ENCODE data around the gene AHR.
"Not testable (repeated sequence)": the region's sequence is repeated elsewhere in the genome, so short reads cannot be mapped to it uniquely, and the experiment has no call there.

Gene AHR

DNA sequence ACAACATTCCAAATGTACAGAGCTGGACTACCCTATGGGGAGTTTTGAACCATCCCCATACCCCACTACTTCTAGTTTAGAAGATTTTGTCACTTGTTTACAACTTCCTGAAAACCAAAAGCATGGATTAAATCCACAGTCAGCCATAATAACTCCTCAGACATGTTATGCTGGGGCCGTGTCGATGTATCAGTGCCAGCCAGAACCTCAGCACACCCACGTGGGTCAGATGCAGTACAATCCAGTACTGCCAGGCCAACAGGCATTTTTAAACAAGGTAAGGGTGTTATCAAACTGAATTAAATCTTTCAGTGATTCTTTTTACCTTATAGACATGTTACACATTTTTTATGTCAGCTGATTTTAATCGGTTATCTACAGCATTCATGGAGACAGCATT lies 41.5 kb downstream of the AHR start:
- DNase-seq (ENCODE audit: low spot score): no peak

DNA sequence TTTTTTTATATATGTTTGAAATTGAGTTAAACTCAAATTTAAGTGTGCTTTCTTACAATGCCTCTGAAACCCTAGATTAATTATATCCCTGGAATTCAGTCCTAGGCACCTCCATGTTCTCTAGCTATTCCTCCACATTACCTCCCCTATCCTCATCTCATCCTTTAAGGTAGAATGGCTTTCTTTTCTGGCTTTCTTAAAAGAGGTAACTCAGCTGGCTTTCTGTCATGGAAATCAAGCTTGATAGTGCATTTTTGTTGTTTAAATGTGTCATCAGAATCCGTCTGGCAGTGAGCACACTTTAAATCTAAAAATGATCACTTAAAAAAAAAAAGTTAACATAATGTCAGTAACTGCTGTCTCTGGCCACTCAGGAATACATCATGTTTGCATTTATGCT lies 42.2 kb downstream of the AHR start:
- no peak for DNase-seq (ENCODE audit: low spot score)

DNA sequence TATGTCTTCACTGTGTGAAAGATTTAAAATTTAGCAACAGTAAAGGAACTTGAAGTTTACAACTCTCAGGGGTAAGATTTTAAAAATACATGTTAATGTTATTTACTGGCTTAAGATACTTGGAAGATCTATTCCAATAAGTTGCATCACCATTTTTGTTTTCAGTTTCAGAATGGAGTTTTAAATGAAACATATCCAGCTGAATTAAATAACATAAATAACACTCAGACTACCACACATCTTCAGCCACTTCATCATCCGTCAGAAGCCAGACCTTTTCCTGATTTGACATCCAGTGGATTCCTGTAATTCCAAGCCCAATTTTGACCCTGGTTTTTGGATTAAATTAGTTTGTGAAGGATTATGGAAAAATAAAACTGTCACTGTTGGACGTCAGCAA lies 44.3 kb downstream of the AHR start:
- no peak for DNase-seq (ENCODE audit: low spot score)

DNA sequence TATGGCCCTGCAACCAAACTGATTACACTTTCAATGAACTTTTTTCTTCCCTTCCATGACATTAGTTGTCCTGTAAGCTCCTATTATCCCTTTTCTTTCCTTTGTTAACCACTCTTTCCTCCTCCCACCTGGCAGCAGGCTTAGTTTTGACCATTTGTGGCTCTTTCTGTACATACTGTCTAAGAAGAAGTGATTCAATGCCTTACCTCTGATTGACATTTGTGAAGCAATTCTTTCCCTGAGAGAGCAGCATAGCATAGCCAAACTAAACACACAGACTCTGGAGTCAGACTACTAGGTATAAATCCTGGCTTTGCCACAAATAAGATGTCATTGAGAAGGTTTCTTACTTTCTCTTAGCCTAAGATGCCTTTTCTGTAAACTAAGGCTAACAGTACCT lies 48.9 kb downstream of the AHR start:
- no peak for DNase-seq (ENCODE audit: low spot score)

DNA sequence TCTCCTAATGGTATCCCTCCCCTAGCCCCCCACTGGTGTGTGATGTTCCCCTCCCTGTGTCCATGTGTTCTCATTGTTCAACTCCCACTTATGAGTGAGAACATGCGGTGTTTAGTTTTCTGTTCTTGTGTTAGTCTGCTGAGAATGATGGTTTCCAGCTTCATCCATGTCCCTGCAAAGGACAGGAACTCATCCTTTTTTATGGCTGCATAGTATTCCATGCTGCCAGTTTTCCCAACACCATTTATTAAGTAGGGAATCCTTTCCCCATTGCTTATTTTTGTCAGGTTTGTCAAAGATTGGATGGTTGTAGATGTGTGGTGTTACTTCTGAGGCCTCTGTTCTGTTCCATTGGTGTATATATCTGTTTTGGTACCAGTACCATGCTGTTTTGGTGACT lies 50.5 kb downstream of the AHR start:
- not testable (repeated sequence) for DNase-seq (ENCODE audit: low spot score)

DNA sequence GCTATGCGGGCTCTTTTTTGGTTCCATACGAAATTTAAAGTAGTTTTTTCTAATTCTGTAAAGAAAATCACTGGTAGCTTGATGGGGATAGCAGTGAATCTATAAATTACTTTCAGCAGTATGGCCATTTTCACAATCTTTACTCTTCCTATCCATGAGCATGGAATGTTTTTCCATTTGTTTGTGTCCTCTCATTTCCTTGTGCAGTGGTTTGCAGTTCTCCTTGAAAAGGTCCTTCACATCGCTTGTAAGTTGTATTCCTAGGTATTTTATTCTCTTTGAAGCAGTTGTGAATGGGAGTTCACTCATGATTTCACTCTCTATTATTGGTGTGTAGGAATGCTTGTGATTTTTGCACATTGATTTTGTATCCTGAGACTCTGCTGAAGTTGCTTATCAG lies 51.9 kb downstream of the AHR start:
- not testable (repeated sequence) for DNase-seq (ENCODE audit: low spot score)

DNA sequence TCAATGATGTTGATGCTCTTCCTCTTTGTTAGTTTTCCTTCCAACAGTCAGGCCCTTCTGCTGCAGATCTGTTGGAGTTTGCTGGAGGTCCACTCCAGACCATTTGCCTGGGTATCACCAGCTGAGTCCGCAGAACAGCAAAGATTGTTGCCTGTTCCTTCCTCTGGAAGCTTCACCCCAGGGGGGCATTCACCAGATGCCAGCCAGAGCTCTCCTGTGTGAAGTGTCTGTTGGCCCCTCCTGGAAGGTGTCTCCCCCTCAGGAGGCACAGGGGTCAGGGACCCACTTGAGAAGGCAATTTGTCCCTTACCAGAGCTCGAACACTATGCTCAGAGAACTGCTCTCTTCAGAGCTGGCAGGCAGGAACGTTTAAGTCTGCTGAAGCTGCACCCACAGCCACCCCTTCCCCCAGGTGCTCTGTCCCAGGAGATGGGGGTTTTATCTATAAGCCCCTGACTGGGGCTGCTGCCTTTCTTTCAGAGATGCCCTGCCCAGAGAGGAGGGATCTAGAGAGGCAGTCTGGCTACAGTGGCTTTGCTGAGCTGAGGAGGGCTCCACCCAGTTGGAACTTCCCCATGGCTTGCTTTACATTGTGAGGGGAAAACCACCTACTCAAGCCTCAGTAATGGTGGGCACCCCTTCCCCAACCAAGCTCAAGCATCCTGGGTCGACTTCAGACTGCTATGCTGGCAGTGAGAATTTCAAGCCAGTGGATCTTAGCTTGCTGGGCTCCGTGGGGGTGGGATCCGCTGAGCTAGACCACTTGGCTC lies 55.4 kb downstream of the AHR start:
- not testable (repeated sequence) for DNase-seq (ENCODE audit: low spot score)

DNA sequence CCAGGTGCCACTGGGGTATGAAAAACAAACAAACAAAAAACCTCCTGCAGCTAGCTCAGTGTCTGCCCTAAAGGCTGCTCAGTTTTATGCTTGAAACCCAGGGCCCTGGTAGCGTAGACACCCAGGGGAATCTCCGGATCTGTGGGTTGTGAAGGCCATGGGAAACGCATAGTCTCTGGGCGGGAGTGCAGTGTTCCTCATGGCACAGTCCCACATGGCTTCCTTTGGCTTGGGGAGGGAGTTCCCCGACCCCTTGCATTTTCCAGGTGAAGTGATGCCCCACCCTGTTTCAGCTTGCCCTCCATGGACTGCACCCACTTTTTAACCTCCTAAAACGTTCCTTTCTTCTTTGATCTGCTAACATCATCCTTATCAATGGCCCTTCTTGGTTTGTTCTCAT lies 56.0 kb downstream of the AHR start:
- no peak for DNase-seq (ENCODE audit: low spot score)

DNA sequence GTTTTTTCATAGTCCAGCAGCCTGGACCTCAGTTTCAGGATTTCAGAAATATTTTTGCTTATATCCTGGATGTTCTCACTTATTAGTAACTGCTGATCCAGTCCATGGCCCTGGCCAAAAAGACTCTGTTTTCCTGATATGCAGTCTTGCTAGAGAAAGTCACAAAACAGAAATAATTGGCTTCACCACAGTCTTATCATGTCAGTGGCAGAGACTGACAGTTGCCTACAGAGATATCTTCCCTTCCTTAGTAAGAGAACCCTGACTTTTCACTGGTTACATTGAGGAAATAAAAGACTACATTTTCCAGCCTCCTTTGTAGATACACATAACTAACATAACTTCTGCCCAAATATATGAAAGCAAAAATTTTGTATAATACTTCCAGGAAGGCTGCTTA lies 56.6 kb downstream of the AHR start:
- DNase-seq (ENCODE audit: low spot score): no peak

DNA sequence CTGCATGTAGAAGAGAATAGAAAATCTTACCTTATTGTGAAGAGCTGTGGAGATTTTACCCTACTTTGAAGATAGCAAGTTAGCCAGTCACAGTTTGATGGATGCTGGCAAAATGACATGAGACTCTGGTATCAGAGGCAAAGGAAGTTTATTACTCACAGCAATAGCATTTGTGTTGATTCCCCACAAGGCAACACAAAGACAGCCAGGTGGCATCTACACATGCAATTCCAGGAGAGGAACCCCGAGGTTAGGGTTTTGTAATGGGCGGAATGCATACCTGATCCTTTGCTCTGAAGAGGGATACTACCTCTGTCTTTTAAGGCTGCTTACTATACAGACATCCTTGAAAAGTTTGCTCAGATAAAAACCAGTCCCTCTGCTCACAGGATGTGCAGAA lies 59.5 kb downstream of the AHR start:
- no peak for DNase-seq (ENCODE audit: low spot score)

DNA sequence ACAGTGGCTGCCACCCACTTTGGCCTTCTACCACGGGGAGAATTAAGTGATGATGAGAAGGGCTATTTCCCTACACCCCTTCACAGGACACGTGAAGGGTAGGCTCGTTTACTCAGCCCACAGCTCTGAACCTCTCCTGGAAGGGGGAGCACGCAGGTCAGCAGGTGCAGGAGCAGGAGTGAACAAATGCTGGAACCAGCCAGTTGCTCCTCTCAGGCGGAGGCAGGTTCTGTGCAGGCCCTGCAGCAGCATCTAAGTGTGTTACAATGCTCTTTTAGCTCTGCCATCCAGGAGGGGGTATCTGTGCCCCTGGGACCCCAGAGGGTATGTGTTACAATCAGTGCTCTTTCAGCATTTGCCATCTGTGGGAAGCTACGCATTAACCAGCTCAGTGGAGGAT lies 61.2 kb downstream of the AHR start:
- DNase-seq (ENCODE audit: low spot score): no peak

DNA sequence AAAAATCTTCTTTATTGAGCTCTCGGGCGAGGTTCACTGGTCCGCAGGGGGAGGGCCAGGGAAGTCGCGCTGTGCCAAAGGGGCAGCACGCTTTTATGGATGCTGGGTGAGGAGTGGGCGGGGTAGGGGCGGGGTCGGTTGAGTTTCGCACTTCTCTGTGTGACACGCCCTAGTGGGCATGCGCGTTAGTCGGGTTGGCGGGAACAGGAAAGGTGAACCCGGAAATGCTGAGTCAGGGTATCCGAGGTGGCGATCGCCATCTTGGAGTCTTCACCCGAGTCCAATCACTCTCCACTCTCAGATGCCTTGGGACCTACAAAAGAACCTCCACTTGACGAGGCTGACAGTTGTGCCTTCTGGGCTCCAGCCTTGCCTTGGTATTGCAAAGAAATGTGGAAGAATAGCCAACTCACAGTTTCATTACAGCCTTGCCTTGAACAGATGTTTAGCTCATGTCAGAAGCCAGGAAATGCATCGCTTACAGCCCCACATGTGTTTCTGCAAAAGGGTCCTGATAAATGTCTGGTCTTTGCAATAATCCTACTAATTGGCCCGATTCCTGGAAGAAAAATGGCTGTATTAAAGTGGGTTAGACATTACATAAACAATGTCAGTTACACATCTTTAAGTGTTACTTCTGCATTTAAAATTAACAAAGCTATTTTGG lies 64.1 kb downstream of the AHR start:
- no peak for DNase-seq (ENCODE audit: low spot score)

DNA sequence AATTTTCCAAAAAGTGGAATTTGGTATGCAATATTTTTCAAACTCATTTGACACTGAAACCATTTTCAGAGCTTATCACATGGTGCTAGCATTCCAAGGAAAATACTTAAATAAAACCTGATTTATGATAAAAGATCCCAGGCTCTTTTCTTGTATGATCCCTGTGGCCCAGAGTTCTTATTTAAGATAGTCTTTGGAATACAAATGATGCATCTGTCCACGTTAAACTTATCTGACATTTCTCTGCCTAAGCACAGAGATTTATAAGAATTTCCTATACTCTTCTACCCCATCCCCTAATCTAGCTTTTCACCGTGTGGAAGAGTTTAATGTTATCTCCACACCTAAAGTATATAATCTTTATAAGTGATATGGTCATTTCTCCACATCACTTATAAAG lies 66.2 kb downstream of the AHR start:
- no peak for DNase-seq (ENCODE audit: low spot score)

DNA sequence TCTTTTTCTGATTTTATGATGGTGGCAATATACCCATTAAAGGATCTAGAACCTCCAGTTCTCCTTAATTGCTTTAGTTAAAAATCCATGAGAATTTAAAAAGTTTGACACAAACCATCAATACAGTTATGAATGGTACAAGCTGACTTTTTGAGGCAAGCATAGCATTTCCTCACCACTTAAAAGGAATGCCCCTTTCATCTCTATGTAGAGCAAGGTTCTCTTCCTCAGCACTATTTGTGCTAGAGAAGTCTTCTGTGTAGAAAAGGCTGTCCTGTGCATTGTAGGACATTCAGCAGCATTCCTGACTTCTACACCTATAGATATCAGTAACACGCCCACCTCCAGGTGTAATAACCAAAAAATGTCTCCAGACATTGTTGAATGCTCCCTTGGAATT lies 67.3 kb downstream of the AHR start:
- DNase-seq (ENCODE audit: low spot score): no peak

DNA sequence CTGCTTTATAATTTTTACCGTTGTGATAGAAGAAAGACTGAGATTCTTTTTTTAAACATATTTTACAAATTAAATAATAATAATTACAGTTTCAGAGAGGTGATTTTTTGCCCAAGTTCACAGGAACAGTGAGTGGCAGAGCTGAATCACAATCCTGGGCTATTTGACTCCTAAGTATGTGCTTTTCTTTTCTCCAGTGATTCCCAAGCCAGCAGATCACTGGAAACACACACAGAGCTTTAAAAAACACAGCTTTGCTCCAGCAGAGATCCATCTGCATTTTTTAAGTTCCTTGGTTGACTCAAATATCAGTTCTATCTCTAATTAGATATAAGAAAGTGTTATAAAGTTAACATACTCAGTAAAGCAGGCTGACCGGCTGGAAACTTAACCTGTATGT lies 69.0 kb downstream of the AHR start:
- no peak for DNase-seq (ENCODE audit: low spot score)

DNA sequence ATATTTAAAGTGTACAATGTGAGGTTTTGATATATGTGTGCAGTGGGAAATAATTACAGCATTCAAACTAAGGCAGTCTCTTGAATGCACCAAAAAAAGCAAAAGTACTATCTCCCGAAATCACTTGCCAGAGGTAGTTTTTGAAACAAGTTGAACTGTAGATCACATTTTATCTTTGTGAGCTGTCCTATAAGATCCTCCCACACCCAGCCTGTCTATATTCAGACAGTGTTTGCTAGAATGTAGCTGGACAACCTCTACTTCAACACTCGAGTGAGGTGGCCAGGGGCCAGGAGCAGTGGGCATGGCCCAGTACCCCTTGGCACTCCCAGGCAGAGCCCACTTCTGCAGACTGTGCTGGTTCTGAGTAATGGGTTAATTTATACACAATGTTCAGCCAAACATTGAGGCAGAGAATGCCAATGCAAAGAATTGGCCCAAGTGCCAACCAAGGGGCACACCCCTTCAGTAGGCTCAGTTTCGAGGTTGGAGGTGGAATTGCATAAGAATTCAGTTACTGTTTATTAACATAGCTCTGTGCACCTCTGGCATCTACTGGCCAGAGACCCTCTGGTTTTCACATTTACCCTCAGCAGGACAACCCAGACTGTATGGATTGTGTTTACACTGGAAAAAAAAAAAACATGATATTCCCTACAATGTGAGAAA lies 70.5 kb downstream of the AHR start:
- no peak for DNase-seq (ENCODE audit: low spot score)

DNA sequence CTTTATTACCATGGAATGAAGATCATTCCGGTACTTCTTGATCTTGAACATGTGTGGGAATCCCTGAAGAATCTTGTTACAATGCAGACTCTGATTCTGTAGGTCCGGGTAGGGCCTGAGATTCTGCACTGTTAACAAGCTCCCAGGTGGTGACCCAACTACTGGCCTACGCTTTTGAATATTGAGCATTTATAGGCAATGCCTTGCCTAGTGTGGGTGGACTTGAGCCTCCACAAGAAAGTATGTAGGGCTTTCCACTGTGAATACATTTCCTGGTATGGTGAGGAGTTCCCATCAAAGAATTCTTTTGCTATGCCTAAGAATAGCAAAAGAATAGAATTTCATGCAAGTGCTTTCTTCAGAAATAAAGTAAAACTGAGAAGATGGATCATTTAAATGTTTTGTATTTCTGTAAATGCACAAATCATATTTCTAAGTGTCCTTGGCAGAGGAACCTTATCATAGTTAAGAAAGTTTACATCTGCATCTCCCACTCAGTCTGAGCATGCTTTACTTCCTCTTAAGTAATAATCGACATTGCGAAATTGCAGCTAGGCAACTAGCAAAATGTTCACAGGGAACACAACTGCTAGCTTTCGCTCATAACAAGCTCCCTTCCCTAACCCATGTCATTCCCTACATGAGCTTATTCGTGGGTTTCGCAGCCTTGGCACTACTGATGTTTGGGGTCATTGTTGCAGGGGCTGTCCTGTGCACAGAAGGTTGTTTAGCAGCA lies 71.4 kb downstream of the AHR start:
- DNase-seq (ENCODE audit: low spot score): no peak

DNA sequence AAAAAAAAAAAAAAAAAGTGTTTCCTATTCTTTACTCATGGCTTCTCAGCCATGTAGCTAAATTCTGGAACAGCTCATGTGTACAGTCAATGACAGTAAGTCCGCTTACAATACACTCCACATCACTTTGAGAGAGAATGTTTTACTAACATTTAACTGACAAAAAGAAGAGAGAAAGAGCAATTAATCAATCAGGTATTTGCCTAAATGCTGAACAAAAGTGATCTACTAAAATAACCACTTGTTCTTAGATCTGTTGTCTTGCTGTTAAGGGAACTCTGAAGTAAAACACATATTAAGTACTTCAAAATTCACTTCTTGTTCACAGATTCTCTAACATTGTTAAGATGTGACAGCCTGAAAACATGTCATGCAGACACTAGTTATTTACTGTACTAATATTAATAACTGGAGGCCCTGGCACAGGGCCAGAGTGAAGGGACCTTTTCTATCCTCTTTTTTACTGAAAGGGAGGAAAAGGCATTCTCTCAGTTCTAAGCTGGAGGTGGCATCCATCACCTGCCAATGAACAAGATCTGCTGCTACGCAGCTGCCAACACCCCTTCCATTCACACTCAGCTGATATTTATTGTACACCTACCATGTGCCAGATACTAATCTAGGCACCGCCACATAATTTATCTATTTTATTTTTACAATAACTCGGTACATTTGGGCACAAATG lies 72.6 kb downstream of the AHR start:
- no peak for DNase-seq (ENCODE audit: low spot score)

DNA sequence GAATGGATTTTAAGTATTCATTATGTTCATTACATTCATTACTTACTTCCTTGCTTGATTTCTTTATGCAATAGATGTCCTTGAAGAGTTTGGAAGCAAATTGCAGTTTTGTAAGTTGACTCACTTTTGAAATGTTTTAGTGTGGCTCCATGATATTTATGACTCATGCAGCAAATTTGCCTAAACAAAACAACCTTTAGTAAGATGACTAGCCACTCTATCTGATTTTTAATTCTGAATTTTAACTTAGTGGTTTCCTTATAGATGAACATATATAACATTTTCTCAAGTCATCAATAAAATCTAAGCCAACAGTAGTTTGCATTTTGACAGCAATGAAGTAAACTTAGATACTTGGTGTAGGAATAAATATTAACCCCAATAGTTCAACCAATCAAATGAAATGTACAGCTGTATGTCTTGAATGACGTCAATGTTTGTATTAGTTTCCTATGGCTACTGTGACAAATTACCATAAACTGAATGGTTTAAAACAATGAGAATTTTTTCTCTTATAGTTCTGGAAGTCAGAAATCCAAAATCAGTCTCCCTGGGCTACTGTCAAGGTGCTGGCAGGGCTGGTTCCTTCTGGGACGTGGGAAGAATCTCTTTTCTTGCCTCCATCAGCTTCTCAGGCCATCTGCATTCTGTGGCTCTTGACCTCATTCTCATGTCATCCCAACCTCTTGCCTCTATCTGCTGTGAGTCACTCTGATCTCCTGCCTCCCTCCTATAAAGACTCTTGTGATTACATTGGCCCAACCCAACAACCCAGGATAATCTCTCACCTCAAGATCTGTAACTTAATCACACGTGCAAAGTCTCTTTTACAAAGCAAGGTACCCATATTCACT lies 73.4 kb downstream of the AHR start:
- no peak for DNase-seq (ENCODE audit: low spot score)

DNA sequence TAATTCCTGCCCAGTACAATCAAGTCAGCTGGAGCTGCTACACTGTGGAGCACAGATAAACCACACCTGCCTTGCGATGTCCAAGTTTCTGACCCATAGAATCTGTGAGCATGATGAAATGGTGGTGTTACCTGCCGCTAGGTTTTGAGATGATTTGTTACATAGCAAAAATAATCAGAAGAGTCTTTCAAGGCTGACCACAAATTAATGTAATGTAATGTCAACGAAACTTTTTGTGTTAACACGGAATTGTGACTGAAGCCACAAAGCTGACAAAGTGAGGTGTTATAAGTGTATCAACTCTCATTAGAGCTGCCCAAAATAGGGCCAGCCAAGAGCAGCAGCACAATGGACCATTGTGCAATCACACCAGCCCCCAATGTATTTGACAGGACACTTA lies 75.7 kb downstream of the AHR start:
- DNase-seq (ENCODE audit: low spot score): no peak

DNA sequence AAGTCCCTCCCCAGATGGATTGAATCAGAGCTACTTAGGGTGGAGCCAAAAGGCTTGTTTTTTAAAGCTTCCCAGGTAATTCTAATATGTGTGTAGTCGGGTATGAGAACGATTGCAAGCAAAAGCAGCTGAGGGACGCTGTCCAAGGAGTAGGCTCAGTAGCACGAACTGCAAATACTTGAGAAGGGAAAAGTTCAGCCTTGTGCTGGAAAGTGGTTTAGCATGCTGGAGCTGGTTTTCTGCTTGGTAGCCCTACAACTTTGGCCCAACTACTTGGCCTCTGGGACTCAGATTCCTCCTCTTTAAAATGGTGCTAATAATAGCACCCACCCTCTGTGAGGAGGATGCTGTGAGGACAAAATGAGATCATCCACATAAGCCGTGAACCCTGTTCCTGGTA lies 76.2 kb downstream of the AHR start:
- DNase-seq (ENCODE audit: low spot score): no peak
